ENCODE results near the gene CASP8AP2. TPM values are rescaled to one million over a fixed set of nuclear protein-coding genes. Genes with fewer than 3 reads are reported as not detected.
"Not testable (repeated sequence)": the region's sequence is repeated elsewhere in the genome, so short reads cannot be mapped to it uniquely, and the experiment has no call there.

CASP8AP2 gene
- total and polyA plus RNA-seq, 8 donors: 3.0 to 9.3 (median 5.1) TPM

DNA sequence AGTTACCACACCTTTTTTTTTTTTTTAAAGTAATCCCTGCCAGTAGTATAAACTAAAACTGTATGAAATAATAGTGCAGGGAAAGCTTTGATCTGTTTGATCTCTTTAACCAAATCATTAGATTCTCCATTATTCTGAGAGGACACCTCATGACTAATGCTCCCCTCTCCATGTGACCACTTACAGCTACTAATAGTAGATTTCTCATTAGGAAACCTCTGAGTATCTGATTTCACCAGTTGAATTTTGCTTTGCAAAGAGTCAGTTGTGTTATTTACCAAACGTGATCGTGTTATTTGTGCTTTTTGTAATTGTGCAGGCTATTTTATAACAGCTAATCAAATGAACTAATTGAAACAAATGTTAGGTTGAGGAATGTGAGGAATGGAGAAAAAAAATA is 12.5 kb downstream of the CASP8AP2 start:
- no peak for FAIRE-seq
- no peak for DNase-seq
- TF ChIP-seq CTCF (IDR thresholded peaks at IDR 0.05): no peak
- no peaks in the 10 kb centered on the region for H3K9me3 ChIP-seq
- no peaks in the 10 kb centered on the region for H3K27me3 ChIP-seq
- no peaks in the 10 kb centered on the region for H3K36me3 ChIP-seq
- H3K27ac ChIP-seq: no peak overlapping the region
- H3K4me1 ChIP-seq: no peaks in the 10 kb centered on the region
- intact Hi-C loops (cut with DNase I): no loop called here
- no peak for ATAC-seq
- WGBS, 2 donors: 67 to 76% methylated on average over 2 of the region's 2 CpGs
- H3K4me3 ChIP-seq: no peak overlapping the region

- intact Hi-C loops (cut with DNase I): no loop called here
- Histone ChIP-seq H3K9me3 (no peaks in the 10 kb centered on the region), H3K27me3 (no peaks in the 10 kb centered on the region), H3K27ac (no peak overlapping the region), H3K36me3 (no peaks in the 10 kb centered on the region), H3K4me3 (no peak overlapping the region), H3K4me1 (no peaks in the 10 kb centered on the region)
- FAIRE-seq (no peak), DNase-seq (no peak), ATAC-seq (no peak)
- 52% methylated on average over 3 of the region's 3 CpGs for WGBS, 2 donors
- no peak for TF ChIP-seq CTCF (IDR thresholded peaks at IDR 0.05)
These were observed 13.4 kb downstream of the CASP8AP2 start for GRCh38 chr6:89843070-89843469.

GRCh38 chr6:89847513-89847912 is 17.8 kb downstream of the CASP8AP2 start:
- H3K36me3 ChIP-seq; intact Hi-C loops (cut with DNase I); DNase-seq; H3K4me3 ChIP-seq; H3K27me3 ChIP-seq; H3K27ac ChIP-seq; ATAC-seq; H3K4me1 ChIP-seq; FAIRE-seq; H3K9me3 ChIP-seq: not testable (repeated sequence)
- 96% methylated on average over 5 of the region's 5 CpGs for WGBS, 2 donors

DNA sequence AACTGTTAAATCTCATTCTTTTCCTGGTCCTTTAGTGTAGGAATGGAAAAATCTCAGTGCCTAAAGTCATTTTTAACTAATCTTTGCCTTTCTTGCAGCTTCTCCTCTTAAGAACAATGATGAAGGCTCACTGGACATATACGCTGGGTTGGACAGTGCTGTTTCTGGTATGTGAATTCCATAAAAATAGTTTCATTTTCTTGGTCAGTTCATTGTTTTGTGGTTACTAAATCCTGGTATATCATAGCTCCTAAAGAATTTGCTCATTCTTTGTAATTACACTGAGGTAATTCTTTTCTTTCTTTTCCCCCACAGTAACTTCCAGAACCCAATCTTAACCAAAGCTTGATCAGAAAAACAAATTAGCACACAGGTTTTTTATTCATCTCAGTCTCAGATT is 23.4 kb downstream of the CASP8AP2 start:
- no peak overlapping the region for H3K4me3 ChIP-seq
- ATAC-seq (no peak), DNase-seq (no peak), FAIRE-seq (no peak)
- intact Hi-C loops (cut with DNase I): no loop called here
- H3K27me3 ChIP-seq: no peaks in the 10 kb centered on the region
- WGBS, 2 donors: 93 to 100% methylated on average over 1 of the region's 1 CpG
- no peaks in the 10 kb centered on the region for H3K4me1 ChIP-seq
- TF ChIP-seq CTCF (IDR thresholded peaks at IDR 0.05): no peak
- H3K9me3 ChIP-seq: no peaks in the 10 kb centered on the region
- H3K36me3 ChIP-seq: peaks cover 0 to 25% (median 15%) of the 10 kb centered on the region in 3 donors
- H3K27ac ChIP-seq: no peak overlapping the region

DNA sequence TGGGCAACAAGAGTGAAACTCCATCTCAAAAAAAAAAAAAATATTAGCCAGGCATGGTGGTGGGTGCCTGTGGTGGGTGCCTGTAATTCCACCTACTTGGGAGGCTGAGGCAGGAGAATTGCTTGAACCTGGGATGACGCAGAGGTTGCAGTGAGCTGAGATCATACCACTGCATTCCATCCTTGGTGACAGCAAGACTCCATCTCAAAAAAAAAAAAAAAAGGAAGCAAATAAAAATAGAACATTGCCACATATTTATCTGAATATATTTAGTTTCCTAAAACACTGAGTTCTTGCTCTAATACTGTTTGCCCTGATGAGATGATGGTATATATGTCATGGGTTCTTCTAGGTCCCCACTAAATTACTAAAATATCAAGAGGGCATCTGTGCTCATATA is 28.4 kb downstream of the CASP8AP2 start:
- intact Hi-C loops (cut with DNase I): no loop called here
- Histone ChIP-seq H3K4me1 (no peaks in the 10 kb centered on the region), H3K27me3 (no peaks in the 10 kb centered on the region), H3K9me3 (no peaks in the 10 kb centered on the region), H3K4me3 (no peak overlapping the region), H3K27ac (no peak overlapping the region), H3K36me3 (peaks cover 0 to 60% (median 23%) of the 10 kb centered on the region in 3 donors)
- DNase-seq (no peak), FAIRE-seq (no peak), ATAC-seq (no peak)
- 94 to 100% methylated on average over 1 of the region's 1 CpG for WGBS, 2 donors
- TF ChIP-seq CTCF (IDR thresholded peaks at IDR 0.05): no peak

DNA sequence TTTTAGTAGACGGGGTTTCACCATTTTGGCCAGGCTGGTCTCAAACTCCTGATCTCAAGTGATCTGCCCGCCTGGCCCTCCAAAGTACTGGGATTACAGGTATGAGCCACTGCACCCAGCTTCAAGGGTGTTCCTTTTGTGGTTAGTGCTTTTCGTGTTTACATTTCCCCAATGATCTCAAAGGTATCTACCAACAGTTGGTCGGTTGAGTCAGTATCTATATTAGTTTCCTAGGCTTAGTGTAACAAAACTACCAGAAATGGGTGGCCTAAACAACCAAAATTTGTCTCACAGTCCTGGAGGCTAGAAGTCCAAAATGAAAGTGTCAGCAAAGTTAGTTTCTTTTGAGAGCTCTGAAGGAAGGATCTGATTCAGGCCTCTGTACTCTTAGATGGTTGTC is 30.1 kb downstream of the CASP8AP2 start:
- FAIRE-seq (no peak), ATAC-seq (no peak), DNase-seq (no peak)
- Histone ChIP-seq H3K27ac (no peak overlapping the region), H3K36me3 (peaks cover 0 to 48% (median 19%) of the 10 kb centered on the region in 3 donors), H3K27me3 (no peaks in the 10 kb centered on the region), H3K4me1 (no peaks in the 10 kb centered on the region), H3K4me3 (no peak overlapping the region), H3K9me3 (no peaks in the 10 kb centered on the region)
- intact Hi-C loops (cut with DNase I): no loop called here
- TF ChIP-seq CTCF (IDR thresholded peaks at IDR 0.05): no peak
- 94 to 95% methylated on average over 4 of the region's 4 CpGs for WGBS, 2 donors
